ENCODE data around the gene CAMK2G. TPM values are rescaled to one million over a fixed set of nuclear protein-coding genes. Genes with fewer than 3 reads are reported as not detected.

The CAMK2G gene
- total RNA-seq, 1 donor from 2014 or later, result 15.9 TPM

DNA sequence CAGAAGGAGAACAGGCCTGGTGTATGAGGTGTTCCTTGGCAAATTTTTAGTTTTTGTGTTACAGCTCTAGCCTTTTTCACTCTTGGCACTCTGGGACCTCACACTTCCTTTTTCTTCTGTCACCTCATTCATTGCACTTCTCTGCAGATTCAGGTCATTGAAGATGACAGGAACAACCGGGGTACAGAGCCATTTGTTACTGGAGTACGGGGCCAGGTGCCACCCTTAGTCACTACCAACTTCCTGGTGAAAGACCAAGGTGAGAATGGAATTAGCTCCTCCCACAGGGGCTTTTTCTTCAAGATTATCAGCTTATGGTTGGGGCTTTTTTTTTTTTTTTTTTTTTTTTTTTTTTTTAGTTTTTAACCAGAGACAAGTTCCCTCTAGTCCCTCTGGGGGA is 111.0 kb downstream of the CAMK2G start:
- H3K4me3 Mint-ChIP-seq, result no peak overlapping the region
- no peaks in the 10 kb centered on the region for H3K9me3 Mint-ChIP-seq
- H3K36me3 Mint-ChIP-seq (ENCODE audit: low read depth), result peaks cover 67% of the 10 kb centered on the region
- intact Hi-C loops (cut with micrococcal nuclease), result loop anchor here (1.0 kb wide), 1 partner anchor 33 kb away; no protein-coding TSS in a partner anchor
- DNase-seq (ENCODE audit: low spot score), result no peak
- H3K4me1 Mint-ChIP-seq (ENCODE audit: low read depth), result peaks cover 57% of the 10 kb centered on the region
- peak overlapping the region; percentile 85 for H3K27ac Mint-ChIP-seq
- H3K27me3 Mint-ChIP-seq (ENCODE audit: insufficient read depth), result no peaks in the 10 kb centered on the region

DNA sequence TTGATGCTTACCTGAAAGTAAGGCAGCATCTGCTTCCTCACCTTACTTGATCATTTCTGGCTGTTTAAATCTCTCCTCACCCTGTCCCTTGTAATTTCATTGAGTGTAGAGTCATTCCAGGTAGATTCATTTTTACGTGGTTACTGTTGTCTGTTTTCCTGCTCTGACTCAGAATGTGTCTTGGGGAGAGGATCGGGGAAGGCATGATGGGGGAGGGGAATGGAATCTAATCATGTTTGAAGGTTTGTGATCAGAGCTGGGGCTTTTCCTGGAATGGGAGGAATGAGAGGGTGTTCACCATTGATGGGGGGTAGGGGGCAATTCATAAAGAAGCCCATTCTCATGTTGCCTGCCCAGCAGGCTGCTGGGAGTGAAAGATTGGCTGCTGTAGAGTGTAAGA is 111.4 kb downstream of the CAMK2G start:
- Mint-ChIP-seq H3K9me3 (no peaks in the 10 kb centered on the region), H3K27ac (peak overlapping the region; percentile 85), H3K4me3 (peak overlapping the region; percentile 3), H3K27me3 (ENCODE audit: insufficient read depth) (no peaks in the 10 kb centered on the region), H3K36me3 (ENCODE audit: low read depth) (peaks cover 67% of the 10 kb centered on the region), H3K4me1 (ENCODE audit: low read depth) (peaks cover 61% of the 10 kb centered on the region)
- no peak for DNase-seq (ENCODE audit: low spot score)
- intact Hi-C loops (cut with micrococcal nuclease), result loop anchor here (1.0 kb wide), 1 partner anchor 33 kb away; no protein-coding TSS in a partner anchor

Other genes starting within 250 kb of the CAMK2G start
- gene MYOZ1, start 233.1 kb downstream of the CAMK2G start, total RNA-seq, result not detected in 2 replicates
- gene SYNPO2L, start 218.5 kb downstream of the CAMK2G start, total RNA-seq, result 0.03 TPM in 1 of 2 replicates, not detected in the other
- 10.2 and 11.0 TPM in 2 replicates for gene AGAP5, start 176.4 kb downstream of the CAMK2G start, total RNA-seq
- 112 and 114 TPM in 2 replicates for gene SEC24C, start 130.2 kb downstream of the CAMK2G start, total RNA-seq
- gene CHCHD1, start 92.5 kb downstream of the CAMK2G start, total RNA-seq, result 30.9 and 33.5 TPM in 2 replicates
- 54.2 and 56.3 TPM in 2 replicates for gene ZSWIM8, start 88.9 kb downstream of the CAMK2G start, total RNA-seq
- gene NDST2, start 63.0 kb downstream of the CAMK2G start, total RNA-seq, result 51.7 and 53.2 TPM in 2 replicates
- 0.37 and 0.60 TPM in 2 replicates for gene PLAU, start 36.6 kb upstream of the CAMK2G start, total RNA-seq
- 24.4 and 26.0 TPM in 2 replicates for gene VCL, start 123.6 kb upstream of the CAMK2G start, total RNA-seq

Data from activated T-helper 1 cell treated with anti-CD3 and anti-CD28 coated beads, Interleukin-12 subunit alpha, Interleukin-12 subunit beta, Interleukin-2, Interleukin-4 antibody, amounts not matched to agents 30 ng/mL and 10 ng/mL and 1 ng/mL, durations not matched to agents 14 hours and 24 hours and 36 hours (primary cell).